ENCODE data around the gene TPP1.
A peak's percentile ranks its signal among the peaks of the same experiment; 100 is the strongest.

Gene TPP1

DNA sequence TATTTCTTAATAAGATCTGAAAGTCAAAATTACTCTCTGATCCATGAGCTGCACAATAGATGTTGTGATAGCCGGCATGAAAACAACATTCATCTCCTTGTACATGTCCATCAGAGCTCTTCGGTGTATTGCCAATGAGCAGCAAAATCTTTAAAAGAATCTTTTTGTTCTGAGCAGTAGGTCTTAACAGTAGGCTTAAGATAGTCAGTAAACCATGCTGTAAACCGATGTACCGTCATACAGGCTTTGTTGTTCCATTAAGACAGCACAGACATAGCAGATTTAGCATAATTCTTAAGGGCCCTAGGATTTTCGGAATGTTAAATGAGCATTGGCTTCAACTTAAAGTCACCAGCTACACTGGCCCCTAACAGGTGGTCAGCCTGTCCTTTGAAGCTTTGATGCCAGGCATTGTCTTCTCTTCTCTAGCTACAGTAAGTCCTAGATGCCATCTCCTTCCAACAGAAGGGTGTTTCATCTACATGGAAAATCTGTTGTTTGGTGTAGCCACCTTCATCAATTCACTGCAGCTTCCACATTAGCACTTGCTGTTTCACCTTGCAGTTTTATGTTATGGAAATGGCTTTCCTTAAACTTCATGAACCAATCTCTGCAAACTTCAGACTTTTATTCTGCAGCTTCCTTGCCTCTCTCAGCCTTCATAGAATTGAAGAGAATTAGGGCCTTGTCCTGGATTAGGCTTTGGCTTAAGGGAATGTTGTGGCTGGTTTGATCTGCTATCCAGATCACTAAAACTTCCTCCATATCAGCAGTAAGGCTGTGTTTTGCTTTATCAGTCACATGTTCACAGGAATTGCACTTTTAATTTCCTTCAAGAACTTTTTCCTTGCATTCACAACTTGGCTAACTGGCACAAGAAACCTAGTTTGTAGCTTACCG lies 44.2 kb downstream of the TPP1 start:
- DNase-seq, result no peak
- in situ Hi-C loops (cut with HindIII; ENCODE audit: low pct_ligation_motif_present, low pct_unique_long_range_greater_than_20kb, low sequenced_read_pairs), result no loop called here

DNA sequence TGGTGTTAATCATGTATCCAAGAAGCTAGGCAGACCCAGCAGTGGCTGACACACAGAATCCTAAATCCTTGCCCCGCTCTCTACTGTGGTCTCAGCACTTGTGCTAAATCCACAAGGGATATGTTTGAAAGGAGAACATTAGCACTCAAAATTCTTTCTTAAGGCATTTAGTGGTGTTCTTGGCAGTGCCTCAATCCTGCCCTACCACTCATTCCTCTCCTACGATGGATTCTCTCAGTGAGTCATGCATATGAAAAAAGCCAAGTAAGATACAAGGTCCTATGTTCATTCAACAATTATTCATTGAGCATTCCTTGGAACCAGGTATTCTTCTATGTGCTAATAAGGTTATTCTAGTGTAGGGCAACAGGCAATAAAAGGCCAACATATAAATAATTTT lies 47.0 kb downstream of the TPP1 start:
- in situ Hi-C loops (cut with HindIII; ENCODE audit: low pct_ligation_motif_present, low pct_unique_long_range_greater_than_20kb, low sequenced_read_pairs), result no loop called here

DNA sequence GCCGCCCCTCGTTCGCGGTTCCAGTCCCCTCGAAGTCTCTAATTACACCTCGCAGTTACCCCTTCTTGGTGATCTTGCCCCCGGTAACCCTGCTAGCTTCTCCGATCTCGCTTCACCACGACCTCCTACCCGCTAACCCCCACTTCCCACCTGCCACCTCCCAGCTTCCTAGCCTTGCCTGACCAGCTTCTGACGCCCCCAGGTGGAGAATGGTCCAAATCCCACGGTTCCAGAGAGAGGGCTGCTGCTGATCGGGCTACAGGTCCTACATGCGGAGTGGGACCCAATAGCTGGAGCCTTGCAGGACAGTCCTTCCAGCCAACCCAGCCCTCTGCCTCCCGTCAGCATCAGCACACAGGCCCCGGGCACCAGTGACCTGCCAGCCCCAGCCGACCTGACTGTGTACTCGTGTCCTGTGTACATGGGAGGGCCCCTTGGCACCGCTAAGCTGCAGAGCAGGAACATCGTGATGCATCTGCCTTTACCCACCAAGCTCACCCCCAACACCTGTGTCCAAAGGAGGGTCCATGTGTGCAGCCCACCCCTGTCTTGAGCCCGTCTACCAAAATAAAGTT lies 47.7 kb downstream of the TPP1 start:
- no peak for DNase-seq
- in situ Hi-C loops (cut with HindIII; ENCODE audit: low pct_ligation_motif_present, low pct_unique_long_range_greater_than_20kb, low sequenced_read_pairs), result no loop called here

More for the DNA sequence above, 47.0 kb downstream of the TPP1 start:
- DNase-seq, result no peak

DNA sequence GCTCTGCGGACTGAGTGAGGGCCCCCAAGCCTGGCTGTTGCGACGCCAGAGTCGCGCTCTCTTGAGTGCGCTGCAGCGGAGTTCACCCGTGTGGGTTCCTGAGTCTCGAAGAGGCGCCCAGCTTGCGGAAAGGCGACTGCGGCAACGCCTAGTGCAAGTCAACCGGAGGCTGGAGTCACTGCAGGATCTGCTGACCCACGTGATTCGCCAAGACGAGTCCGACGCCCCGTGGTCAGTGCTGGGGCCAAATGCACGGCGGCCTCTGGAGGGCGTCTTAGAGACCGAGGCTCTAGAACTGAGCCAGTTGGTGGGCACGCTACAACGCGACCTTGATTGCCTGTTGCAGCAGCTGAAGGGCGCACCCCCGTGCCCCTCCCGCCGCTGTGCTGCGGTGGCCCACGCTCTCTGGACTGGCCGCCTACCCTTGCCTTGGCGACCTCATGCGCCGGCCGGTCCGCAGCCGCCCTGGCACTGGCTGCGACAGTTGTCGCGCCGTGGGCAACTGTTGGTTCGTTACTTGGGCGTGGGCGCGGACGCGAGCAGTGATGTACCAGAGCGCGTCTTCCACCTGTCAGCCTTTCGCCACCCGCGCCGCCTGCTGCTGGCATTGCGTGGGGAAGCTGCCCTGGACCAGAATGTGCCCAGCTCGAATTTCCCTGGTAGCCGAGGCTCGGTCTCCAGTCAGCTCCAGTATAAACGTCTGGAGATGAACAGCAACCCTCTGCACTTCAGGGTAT lies 48.4 kb downstream of the TPP1 start:
- in situ Hi-C loops (cut with HindIII; ENCODE audit: low pct_ligation_motif_present, low pct_unique_long_range_greater_than_20kb, low sequenced_read_pairs), result no loop called here
- no peak for DNase-seq

DNA sequence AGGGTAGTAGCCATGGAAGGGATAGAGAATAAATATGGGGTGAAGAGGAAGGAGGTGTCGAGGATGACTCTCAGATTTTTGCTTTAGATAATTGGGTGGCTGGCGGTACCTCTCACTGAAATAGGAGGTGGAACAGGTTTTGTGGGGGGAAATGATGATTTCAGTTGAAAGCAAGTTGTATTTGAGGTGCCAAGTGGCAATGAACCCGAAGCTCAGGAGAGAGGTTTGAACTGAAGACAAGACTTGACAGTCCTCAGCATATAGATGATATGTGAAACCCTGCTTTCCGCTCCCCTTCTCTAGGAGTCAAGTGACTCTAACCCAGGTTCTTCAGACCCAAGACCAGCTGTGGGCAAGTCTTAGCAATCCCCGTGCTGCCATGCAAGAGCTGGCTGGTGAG lies 49.5 kb downstream of the TPP1 start:
- no peak for DNase-seq
- in situ Hi-C loops (cut with HindIII; ENCODE audit: low pct_ligation_motif_present, low pct_unique_long_range_greater_than_20kb, low sequenced_read_pairs), result no loop called here

DNA sequence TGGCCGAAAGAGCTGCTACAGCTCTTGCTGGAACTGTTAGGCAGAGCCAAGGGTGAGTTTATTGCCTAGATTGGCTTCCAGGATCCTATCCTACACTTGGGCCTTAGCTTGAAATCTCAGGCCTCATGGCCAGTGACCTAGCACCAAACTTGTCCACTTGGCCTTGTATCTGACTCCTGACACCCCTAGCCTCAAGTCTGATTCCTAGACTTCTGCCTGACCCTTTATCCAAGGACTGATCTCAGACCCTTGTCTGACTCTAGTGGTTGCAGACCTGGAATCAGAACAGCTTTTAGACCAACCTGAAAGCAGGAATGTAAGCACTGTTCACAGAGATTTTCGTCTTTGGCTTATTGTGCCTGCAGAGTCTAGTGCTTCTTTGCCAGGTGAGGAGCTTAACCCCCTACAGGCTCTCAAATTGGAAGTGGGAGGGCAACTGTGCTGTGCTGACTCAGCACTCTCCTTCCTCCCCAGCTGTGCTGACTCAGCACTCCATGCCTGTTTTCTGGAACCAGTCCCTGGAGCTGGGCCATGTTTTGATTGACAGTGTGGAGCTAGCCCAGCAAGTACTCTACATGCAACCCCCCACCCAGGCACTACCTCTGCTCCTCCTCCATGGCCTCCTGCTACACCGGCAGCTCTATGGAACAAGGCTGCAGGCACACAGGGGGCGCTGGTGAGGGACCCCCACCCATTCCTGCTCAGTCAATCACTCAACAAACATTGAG lies 50.9 kb downstream of the TPP1 start:
- peak; percentile 27 for DNase-seq
- in situ Hi-C loops (cut with HindIII; ENCODE audit: low pct_ligation_motif_present, low pct_unique_long_range_greater_than_20kb, low sequenced_read_pairs), result no loop called here

DNA sequence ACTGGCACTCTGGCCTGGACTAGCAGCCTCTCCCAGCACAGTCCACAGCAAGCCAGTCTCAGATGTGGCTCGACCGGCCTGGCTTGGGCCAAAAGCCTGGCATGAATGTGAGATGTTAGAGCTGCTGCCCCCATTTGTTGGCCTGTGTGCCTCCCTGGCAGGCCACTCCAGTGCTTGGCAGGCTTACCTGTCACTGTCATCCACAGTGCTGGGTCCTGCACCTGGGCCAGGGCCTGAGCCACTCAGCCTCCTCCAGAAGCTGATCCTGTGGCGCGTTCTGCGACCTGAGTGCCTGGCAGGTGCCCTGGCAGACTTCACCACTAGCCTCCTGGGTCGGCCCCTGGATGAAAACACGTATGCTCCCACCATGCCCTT lies 51.9 kb downstream of the TPP1 start:
- in situ Hi-C loops (cut with HindIII; ENCODE audit: low pct_ligation_motif_present, low pct_unique_long_range_greater_than_20kb, low sequenced_read_pairs), result no loop called here
- DNase-seq, result no peak

DNA sequence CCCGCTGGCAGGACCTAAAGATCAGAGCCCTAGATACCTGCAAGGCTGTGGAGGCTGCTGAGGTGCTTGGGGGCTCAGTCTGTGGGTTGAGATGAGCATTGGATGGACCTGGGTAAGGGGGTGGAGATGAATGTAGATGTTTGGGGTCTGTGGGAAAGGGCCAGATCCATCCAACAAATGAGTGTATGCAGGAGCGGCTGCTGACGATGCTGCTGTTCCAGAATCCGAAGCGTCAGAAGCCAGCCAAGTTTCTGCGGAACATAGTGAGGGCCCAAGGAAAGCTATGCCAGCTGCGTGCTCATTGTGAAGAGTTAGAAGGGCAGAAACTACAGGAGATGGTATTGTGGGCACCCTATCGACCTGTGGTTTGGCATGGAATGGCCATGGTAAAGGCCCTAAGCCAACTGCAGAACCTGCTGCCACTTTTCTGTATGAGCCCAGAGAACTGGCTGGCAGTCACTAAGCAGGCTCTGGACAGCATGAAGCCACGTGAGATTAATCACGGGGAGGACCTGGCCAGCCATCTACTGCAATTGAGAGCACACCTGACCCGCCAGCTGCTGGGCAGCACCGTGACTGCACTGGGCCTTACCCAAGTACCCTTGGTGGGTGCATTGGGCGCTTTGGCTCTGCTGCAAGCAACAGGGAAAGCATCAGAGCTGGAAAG lies 52.4 kb downstream of the TPP1 start:
- DNase-seq, result no peak
- in situ Hi-C loops (cut with HindIII; ENCODE audit: low pct_ligation_motif_present, low pct_unique_long_range_greater_than_20kb, low sequenced_read_pairs), result no loop called here

DNA sequence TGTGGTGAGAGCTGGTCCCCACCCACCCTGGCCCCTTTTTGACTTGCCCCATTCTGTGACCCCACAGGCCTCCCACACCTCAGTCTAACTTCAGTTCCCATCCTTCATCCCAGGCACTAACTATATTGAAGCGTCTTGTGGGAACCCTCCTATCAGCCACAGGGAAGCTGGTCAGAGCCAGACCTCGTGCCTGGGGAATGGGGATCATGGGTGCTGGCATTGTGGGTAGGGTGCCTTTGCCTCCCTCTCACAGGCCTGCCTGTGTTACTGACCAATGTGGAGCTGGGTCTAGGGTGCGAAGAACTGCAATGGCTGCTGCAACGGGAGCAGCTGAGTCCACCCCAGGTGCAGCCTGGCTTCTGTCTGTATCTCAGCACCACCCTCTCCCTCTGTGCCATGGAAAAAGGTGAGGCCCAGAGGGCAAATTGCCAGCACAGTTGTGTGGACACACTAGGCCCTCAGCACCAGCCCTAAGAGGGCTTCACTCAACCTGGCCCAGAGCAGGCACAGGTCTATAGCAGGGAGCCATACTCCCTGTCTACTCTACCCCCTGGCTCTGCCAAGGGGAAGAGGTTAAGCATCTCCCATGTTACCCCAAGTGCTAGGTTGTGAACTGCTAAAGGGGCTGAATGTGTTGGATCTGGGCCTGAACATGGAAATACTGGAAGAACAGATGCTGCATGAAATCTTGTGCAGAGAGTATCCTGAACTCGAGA lies 53.1 kb downstream of the TPP1 start:
- in situ Hi-C loops (cut with HindIII; ENCODE audit: low pct_ligation_motif_present, low pct_unique_long_range_greater_than_20kb, low sequenced_read_pairs), result no loop called here

DNA sequence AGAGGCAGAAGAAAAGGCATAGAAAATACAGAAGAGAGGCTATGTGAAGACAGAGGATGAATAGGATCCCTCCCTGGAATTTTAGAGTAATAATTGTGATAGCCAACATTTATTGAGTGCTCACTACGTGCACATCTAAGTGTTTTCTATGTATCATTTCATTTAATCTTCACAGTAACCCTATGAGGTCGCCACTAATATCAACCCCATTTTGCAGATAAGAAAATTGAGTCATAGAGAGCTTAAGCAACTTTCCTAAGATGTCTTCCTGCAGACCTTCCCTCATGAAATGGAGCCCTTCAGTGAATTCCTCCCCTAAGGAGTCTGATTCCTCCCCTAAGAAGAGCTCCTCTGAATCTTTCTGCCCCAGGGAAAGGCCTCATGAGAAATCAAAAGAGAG lies 53.9 kb downstream of the TPP1 start:
- in situ Hi-C loops (cut with HindIII; ENCODE audit: low pct_ligation_motif_present, low pct_unique_long_range_greater_than_20kb, low sequenced_read_pairs), result no loop called here
- no peak for DNase-seq

More for the DNA sequence above, 53.1 kb downstream of the TPP1 start:
- DNase-seq, result no peak

DNA sequence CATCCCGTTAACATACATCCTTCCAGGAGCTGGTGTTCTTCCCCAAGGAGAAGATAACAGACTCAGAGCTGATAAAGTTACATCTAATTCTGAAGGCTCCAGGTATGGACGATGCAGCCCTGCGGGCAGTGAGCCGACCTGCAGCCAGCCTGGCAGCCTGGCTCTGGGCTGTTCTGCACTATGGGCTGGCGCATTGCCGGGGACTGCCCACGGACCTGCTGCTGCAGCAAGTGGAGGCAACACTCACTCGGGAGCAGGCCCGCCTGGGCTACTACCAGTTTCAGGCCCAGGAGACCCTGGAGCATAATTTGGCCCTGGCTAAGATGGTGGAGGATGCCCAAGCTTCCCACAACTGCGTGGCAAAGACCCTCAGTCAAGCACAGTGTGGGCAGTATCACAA lies 55.6 kb downstream of the TPP1 start:
- in situ Hi-C loops (cut with HindIII; ENCODE audit: low pct_ligation_motif_present, low pct_unique_long_range_greater_than_20kb, low sequenced_read_pairs), result no loop called here
- no peak for DNase-seq

DNA sequence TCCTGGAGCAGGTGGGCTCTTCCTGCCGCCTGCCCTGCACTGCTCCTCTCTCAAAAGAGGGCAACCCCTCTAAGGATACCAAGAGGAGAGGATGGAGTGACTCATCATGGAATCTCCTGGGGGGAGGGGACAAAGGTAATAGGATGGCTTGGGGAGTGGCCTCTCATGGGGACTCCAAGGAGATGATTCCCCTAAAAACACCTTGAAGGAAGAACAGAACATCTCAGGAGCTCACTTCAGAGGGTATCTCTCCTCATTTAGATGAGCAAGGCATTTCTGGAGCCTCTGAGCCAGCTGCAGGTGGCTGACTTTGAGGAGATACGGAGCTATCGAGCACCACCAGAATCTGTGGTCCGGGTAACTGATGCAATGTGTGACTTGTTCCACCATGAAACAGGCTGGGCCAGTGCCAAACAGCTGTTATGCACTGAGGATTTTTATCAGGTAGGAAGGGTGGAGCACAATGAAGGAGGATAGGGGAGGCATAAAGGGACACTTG lies 56.1 kb downstream of the TPP1 start:
- in situ Hi-C loops (cut with HindIII; ENCODE audit: low pct_ligation_motif_present, low pct_unique_long_range_greater_than_20kb, low sequenced_read_pairs), result no loop called here
- no peak for DNase-seq

All from ACHN (cell line).